ENCODE results near the gene GRIP1.

DNA sequence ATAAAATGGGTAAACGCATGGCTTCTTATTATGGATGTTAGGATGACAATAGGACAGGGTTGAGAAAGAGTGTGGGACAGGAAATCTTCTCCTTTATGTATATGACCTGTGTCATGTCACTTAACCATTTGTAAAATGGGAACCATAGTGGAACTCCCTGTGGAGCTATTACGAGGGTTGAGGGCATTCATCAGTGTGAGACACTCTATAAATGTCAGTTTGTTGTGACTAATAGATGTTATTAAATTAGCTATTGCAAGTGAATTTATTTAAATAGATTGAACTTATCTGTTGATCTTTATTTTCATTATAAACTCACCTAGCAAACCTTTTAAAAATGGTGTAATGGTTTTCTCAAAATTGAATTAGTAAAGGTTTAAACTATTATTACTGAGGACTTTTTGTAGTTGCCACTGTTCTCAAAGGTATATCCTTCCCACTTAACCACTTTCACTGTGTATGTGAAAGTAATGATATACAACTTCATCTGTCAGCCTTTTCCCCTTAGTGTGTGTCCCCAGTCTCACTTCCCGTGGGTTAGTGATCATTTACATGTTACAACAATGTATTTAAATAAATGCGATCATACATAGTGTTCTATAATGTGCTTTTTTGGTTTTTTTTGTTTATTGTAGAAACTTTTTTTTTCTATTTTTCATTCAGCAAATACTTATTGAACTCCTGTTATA lies 359.5 kb downstream of the GRIP1 start:
- TF ChIP-seq, protein P1, sequence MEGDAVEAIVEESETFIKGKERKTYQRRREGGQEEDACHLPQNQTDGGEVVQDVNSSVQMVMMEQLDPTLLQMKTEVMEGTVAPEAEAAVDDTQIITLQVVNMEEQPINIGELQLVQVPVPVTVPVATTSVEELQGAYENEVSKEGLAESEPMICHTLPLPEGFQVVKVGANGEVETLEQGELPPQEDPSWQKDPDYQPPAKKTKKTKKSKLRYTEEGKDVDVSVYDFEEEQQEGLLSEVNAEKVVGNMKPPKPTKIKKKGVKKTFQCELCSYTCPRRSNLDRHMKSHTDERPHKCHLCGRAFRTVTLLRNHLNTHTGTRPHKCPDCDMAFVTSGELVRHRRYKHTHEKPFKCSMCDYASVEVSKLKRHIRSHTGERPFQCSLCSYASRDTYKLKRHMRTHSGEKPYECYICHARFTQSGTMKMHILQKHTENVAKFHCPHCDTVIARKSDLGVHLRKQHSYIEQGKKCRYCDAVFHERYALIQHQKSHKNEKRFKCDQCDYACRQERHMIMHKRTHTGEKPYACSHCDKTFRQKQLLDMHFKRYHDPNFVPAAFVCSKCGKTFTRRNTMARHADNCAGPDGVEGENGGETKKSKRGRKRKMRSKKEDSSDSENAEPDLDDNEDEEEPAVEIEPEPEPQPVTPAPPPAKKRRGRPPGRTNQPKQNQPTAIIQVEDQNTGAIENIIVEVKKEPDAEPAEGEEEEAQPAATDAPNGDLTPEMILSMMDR (IDR thresholded peaks at IDR 0.05; ENCODE audit: insufficient read depth, low read length), result no peak
- no peak for TF ChIP-seq GABPA (IDR thresholded peaks at IDR 0.05; ENCODE audit: low read depth)
